Coronary artery (tissue), 2 donors: ENCODE measurements around the gene SMAP2.

Source experiments
- DNase-seq: peaks from one replicate; pipeline ENCODE4 v3.0.0-alpha.2; 2017; ENCODE audit warnings: low spot score
- H3K27ac ChIP-seq, 2 donors: fragments of 200-600 bp; sonication (generic); one replicate each; pipeline ENCODE4 v1.5.1; 2016 to 2019
- H3K4me3 ChIP-seq: fragments of 200-600 bp; sonication (generic); 2 replicates; pipeline ENCODE4 v1.5.1; 2016; ENCODE audit warnings: mild to moderate bottlenecking, moderate library complexity
- TF ChIP-seq, protein P1 (sequence below): fragments of 200-600 bp; sonication (generic); IDR thresholded peaks from one replicate; pipeline ENCODE4 v1.5.1; 2019; ENCODE audit warnings: antibody characterized with exemption

SMAP2 gene

DNA sequence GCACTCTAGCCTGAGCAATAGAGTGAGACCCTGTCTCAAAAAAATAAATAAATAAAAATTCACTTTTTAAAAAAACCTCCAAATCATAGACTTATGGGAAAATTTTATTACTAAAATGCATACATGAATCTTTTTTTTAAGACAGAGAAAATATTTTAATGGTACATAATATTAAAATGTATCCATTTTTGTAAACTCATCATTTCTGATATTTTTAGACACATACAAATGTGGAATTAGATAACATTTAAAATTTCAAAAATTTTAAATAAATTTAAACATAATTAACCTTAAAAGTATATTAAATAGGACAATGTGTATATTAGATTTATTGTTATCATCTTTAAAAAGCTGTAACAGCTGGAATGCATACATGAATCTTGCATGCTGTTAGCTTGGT is 33.9 kb downstream of the SMAP2 start:
- Histone ChIP-seq H3K4me3 (no peak overlapping the region), H3K27ac (no peak overlapping the region)
- TF ChIP-seq, protein P1, sequence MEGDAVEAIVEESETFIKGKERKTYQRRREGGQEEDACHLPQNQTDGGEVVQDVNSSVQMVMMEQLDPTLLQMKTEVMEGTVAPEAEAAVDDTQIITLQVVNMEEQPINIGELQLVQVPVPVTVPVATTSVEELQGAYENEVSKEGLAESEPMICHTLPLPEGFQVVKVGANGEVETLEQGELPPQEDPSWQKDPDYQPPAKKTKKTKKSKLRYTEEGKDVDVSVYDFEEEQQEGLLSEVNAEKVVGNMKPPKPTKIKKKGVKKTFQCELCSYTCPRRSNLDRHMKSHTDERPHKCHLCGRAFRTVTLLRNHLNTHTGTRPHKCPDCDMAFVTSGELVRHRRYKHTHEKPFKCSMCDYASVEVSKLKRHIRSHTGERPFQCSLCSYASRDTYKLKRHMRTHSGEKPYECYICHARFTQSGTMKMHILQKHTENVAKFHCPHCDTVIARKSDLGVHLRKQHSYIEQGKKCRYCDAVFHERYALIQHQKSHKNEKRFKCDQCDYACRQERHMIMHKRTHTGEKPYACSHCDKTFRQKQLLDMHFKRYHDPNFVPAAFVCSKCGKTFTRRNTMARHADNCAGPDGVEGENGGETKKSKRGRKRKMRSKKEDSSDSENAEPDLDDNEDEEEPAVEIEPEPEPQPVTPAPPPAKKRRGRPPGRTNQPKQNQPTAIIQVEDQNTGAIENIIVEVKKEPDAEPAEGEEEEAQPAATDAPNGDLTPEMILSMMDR: no peak
- no peak for DNase-seq

DNA sequence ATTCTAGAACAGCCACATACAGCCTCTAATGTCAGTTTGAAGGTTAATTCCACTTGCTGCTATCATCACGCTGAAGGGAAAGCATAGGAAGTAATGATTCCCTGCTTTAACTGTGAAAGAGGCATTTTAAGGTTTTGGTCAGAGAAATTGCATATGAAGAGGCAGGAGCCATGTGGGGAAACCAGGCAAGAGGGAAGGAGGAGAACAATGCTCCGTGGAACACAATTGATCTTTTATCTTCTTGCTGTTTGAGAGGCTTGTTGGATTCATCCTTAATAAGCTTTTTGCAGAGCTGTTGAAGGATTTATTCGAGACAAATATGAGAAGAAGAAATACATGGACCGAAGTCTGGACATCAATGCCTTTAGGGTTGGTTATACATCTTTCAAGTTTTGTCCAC is 35.9 kb downstream of the SMAP2 start:
- no peak overlapping the region for H3K4me3 ChIP-seq
- no peak overlapping the region for H3K27ac ChIP-seq
- DNase-seq: no peak
- TF ChIP-seq, protein P1: no peak

DNA sequence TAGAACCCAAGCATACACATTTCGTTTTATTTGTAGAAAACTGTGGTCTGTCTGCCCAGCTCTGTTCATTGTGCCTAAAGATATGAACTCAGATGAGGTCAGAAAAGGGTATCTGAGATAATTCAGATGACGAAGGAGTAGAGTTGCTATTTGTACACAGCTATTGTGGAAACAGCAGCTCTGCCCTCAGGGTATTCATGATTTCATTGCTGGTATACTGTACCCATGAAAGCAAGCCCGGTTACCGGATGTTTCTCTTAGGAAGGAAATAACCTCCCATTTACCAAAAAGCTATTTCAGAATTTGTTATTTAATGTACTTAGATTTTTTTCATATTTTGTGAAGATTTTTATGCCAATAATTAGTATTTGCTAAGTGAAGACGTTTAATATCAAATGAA is 37.8 kb downstream of the SMAP2 start:
- TF ChIP-seq, protein P1: no peak
- no peak for DNase-seq
- H3K27ac ChIP-seq: no peak overlapping the region
- H3K4me3 ChIP-seq: no peak overlapping the region

DNA sequence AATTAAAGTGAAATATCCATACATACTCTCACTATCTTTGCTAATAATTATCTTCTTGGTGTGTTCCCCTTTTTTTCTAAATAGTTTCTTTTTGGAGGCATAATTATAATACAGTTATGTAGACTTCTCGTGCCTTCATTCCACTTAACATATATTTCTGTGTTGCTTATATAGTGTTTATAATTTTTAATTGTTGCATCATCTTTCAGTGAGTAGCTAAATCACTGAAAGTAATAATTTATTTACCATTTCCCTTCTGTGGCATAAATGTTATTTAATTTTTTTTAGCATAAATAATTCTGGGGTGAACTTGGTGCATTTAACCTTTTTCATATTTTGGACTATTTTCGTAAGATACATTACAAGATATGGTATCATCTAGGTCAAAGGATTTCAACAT is 38.3 kb downstream of the SMAP2 start:
- no peak overlapping the region for H3K4me3 ChIP-seq
- H3K27ac ChIP-seq: no peak overlapping the region
- TF ChIP-seq, protein P1: no peak
- no peak for DNase-seq

DNA sequence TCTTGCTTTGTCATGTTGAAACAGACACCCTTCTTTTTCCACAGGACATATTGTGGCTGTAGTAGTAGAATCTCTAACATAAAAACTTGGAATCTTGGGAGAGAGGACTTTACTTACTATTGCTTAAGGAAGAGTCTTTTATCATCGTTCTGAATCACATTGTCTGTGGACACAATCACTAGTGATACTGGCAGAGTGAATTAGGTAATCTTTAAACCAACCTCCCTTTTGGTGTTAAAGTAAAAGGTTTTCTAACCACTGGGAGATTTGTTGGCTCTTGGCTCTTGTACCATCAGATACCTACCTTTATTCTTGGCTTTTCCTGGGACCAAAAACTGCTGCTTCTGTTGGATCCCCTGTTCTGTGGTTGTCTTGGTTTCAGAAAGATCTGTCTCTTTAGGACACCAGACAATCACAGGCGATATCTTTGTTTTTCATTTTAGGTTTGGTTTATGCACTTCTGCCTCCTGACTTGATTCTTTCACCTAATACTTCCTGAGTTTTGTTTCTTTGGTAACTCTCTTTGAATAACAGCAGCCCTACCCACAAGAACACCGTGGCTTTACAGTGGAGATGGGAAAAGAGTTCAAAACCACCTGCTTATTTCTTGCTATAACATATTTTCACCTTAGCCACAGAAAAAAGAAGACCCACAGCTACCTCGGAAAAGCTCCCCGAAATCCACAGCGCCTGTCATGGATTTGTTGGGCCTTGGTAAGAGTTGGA is 40.2 kb downstream of the SMAP2 start:
- no peak for DNase-seq
- Histone ChIP-seq H3K27ac (no peak overlapping the region), H3K4me3 (no peak overlapping the region)
- TF ChIP-seq, protein P1: no peak

DNA sequence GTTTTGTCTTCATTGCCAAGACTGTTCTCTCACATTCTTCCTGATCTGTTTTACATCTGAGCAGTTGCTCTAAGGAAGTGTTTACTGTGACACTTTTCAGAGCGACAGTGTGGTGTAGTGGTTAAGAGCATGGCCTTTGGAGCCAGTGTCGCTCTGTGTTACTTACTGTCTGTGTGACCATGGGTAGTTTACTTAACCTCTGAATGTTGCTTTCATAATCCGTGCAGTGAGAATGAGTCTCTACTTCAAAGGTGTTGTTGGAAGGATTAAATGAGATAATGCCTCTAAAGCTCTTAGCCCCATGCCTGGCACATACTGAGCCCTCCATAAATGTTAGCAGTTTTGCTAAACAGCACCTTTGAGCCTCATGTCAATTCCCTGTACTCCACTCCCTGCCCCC is 40.8 kb downstream of the SMAP2 start:
- no peak for DNase-seq
- TF ChIP-seq, protein P1: no peak
- H3K4me3 ChIP-seq: no peak overlapping the region
- H3K27ac ChIP-seq: no peak overlapping the region

DNA sequence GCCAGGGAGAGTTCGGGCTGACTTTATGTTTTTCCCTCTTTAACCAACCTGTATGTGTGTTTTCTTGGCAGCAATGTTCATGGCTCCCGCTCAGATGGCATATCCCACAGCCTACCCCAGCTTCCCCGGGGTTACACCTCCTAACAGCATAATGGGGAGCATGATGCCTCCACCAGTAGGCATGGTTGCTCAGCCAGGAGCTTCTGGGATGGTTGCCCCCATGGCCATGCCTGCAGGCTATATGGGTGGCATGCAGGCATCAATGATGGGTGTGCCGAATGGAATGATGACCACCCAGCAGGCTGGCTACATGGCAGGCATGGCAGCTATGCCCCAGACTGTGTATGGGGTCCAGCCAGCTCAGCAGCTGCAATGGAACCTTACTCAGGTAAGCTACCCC is 43.2 kb downstream of the SMAP2 start:
- TF ChIP-seq, protein P1: no peak
- H3K4me3 ChIP-seq: no peak overlapping the region
- DNase-seq: no peak
- H3K27ac ChIP-seq: no peak overlapping the region
